Measurements from ENCODE around the gene APOBEC3F. TPM values are rescaled to one million over a fixed set of nuclear protein-coding genes. Genes with fewer than 3 reads are reported as not detected.

Gene APOBEC3F
- total RNA-seq, 2 donors from 2014 or later: 44.8 to 49.0 TPM

- DNase-seq: no peak
- Mint-ChIP-seq H3K36me3 (ENCODE audit: insufficient read depth in 2 of 2) (peaks cover 1 to 12% of the 10 kb centered on the region in 2 donors), H3K4me3 (no peak overlapping the region), H3K9me3 (no peaks in the 10 kb centered on the region), H3K27ac (no peak overlapping the region), H3K27me3 (ENCODE audit: low read depth) (no peaks in the 10 kb centered on the region), H3K4me1 (ENCODE audit: low read depth) (peaks cover 57% of the 10 kb centered on the region)
- no peak for ATAC-seq (replicated peaks in 1 of 2)
Measured at GRCh38 chr22:39083212-39084165, 42.8 kb downstream of the APOBEC3F start.

- Mint-ChIP-seq H3K36me3 (ENCODE audit: insufficient read depth in 2 of 2) (peaks cover 1 to 9% of the 10 kb centered on the region in 2 donors), H3K4me1 (ENCODE audit: low read depth) (peaks cover 66% of the 10 kb centered on the region)
- no peak for DNase-seq
Measured at GRCh38 chr22:39084666-39085065, 44.0 kb downstream of the APOBEC3F start.

GRCh38 chr22:39087098-39087497, 46.4 kb downstream of the APOBEC3F start:
- H3K27ac Mint-ChIP-seq: peak overlapping the region; percentile 4
- DNase-seq (no peak), ATAC-seq (replicated peaks in 1 of 2) (no peak)
- H3K4me1 Mint-ChIP-seq (ENCODE audit: low read depth): peaks cover 71% of the 10 kb centered on the region
- H3K4me3 Mint-ChIP-seq: no peak overlapping the region
- no peaks in the 10 kb centered on the region for H3K27me3 Mint-ChIP-seq (ENCODE audit: low read depth)
- no peaks in the 10 kb centered on the region for H3K9me3 Mint-ChIP-seq
- peaks cover 0 to 4% of the 10 kb centered on the region in 2 donors for H3K36me3 Mint-ChIP-seq (ENCODE audit: insufficient read depth in 2 of 2)

More at GRCh38 chr22:39084666-39085065, 44.0 kb downstream of the APOBEC3F start:
- Mint-ChIP-seq H3K27ac (no peak overlapping the region), H3K27me3 (ENCODE audit: low read depth) (no peaks in the 10 kb centered on the region), H3K4me3 (no peak overlapping the region), H3K9me3 (no peaks in the 10 kb centered on the region)
- ATAC-seq (replicated peaks in 1 of 2): no peak

GRCh38 chr22:39087881-39088684, 47.4 kb downstream of the APOBEC3F start:
- no peaks in the 10 kb centered on the region for H3K27me3 Mint-ChIP-seq (ENCODE audit: low read depth)
- peak overlapping the region; percentile 11 to 13 for H3K4me3 Mint-ChIP-seq
- peaks cover 77% of the 10 kb centered on the region for H3K4me1 Mint-ChIP-seq (ENCODE audit: low read depth)
- no peaks in the 10 kb centered on the region for H3K9me3 Mint-ChIP-seq
- H3K36me3 Mint-ChIP-seq (ENCODE audit: insufficient read depth in 2 of 2): peaks cover 0 to 4% of the 10 kb centered on the region in 2 donors
- peak overlapping the region; percentile 10 for H3K27ac Mint-ChIP-seq
- no peak for ATAC-seq (replicated peaks in 1 of 2)
- no peak for DNase-seq

- ATAC-seq (replicated peaks in 1 of 2): no peak
- peaks cover 75% of the 10 kb centered on the region for H3K4me1 Mint-ChIP-seq (ENCODE audit: low read depth)
- DNase-seq: no peak
- H3K4me3 Mint-ChIP-seq: peak overlapping the region in 1 of 2 donors; percentile 1
- H3K36me3 Mint-ChIP-seq (ENCODE audit: insufficient read depth in 2 of 2): peaks cover 0 to 4% of the 10 kb centered on the region in 2 donors
- no peaks in the 10 kb centered on the region for H3K9me3 Mint-ChIP-seq
- H3K27ac Mint-ChIP-seq: peak overlapping the region; percentile 7
- H3K27me3 Mint-ChIP-seq (ENCODE audit: low read depth): no peaks in the 10 kb centered on the region
Measured at GRCh38 chr22:39088685-39089032, 48.0 kb downstream of the APOBEC3F start.

GRCh38 chr22:39089928-39090327, 49.3 kb downstream of the APOBEC3F start:
- peaks cover 0 to 4% of the 10 kb centered on the region in 2 donors for H3K36me3 Mint-ChIP-seq (ENCODE audit: insufficient read depth in 2 of 2)
- DNase-seq (no peak), ATAC-seq (replicated peaks in 1 of 2) (no peak)
- H3K27ac Mint-ChIP-seq: peak overlapping the region; percentile 95
- H3K4me1 Mint-ChIP-seq (ENCODE audit: low read depth): peaks cover 84% of the 10 kb centered on the region
- H3K4me3 Mint-ChIP-seq: peak overlapping the region; percentile 70 to 82
- no peaks in the 10 kb centered on the region for H3K9me3 Mint-ChIP-seq
- H3K27me3 Mint-ChIP-seq (ENCODE audit: low read depth): no peaks in the 10 kb centered on the region

- Mint-ChIP-seq H3K36me3 (ENCODE audit: insufficient read depth in 2 of 2) (peaks cover 0 to 4% of the 10 kb centered on the region in 2 donors), H3K4me3 (peak overlapping the region; percentile 70 to 82), H3K4me1 (ENCODE audit: low read depth) (peaks cover 88% of the 10 kb centered on the region), H3K9me3 (no peaks in the 10 kb centered on the region), H3K27ac (peak overlapping the region; percentile 92), H3K27me3 (ENCODE audit: low read depth) (no peaks in the 10 kb centered on the region)
- peak; percentile 83 to 85 for ATAC-seq (replicated peaks in 1 of 2)
- DNase-seq: peak; percentile 89 to 93
Measured at GRCh38 chr22:39090426-39091064, 49.9 kb downstream of the APOBEC3F start.

- Mint-ChIP-seq H3K27me3 (ENCODE audit: low read depth) (no peaks in the 10 kb centered on the region), H3K36me3 (ENCODE audit: insufficient read depth in 2 of 2) (peaks cover 0 to under 1% of the 10 kb centered on the region in 2 donors), H3K27ac (peak overlapping the region; percentile 92), H3K4me1 (ENCODE audit: low read depth) (peaks cover 90% of the 10 kb centered on the region), H3K4me3 (peak overlapping the region; percentile 70 to 82), H3K9me3 (no peaks in the 10 kb centered on the region)
- DNase-seq (no peak), ATAC-seq (replicated peaks in 1 of 2) (no peak)
Measured at GRCh38 chr22:39091126-39092081, 50.7 kb downstream of the APOBEC3F start.

- DNase-seq: peak; percentile 52 to 65
- ATAC-seq (replicated peaks in 1 of 2): peak in 1 of 2 donors; percentile 24
- H3K4me1 Mint-ChIP-seq (ENCODE audit: low read depth): peaks cover 88% of the 10 kb centered on the region
- H3K4me3 Mint-ChIP-seq: peak overlapping the region; percentile 70 to 82
- H3K9me3 Mint-ChIP-seq: no peaks in the 10 kb centered on the region
- no peaks in the 10 kb centered on the region for H3K27me3 Mint-ChIP-seq (ENCODE audit: low read depth)
- H3K36me3 Mint-ChIP-seq (ENCODE audit: insufficient read depth in 2 of 2): no peaks in the 10 kb centered on the region
- peak overlapping the region; percentile 90 for H3K27ac Mint-ChIP-seq
Measured at GRCh38 chr22:39092111-39092862, 51.6 kb downstream of the APOBEC3F start.

GRCh38 chr22:39094717-39095389, 54.2 kb downstream of the APOBEC3F start:
- DNase-seq (no peak), ATAC-seq (replicated peaks in 1 of 2) (no peak)
- H3K4me3 Mint-ChIP-seq: peak overlapping the region; percentile 20 to 29
- no peaks in the 10 kb centered on the region for H3K9me3 Mint-ChIP-seq
- H3K27ac Mint-ChIP-seq: peak overlapping the region; percentile 52
- H3K27me3 Mint-ChIP-seq (ENCODE audit: low read depth): no peaks in the 10 kb centered on the region
- no peaks in the 10 kb centered on the region for H3K36me3 Mint-ChIP-seq (ENCODE audit: insufficient read depth in 2 of 2)
- peaks cover 90% of the 10 kb centered on the region for H3K4me1 Mint-ChIP-seq (ENCODE audit: low read depth)

GRCh38 chr22:39095971-39096370, 55.3 kb downstream of the APOBEC3F start:
- Mint-ChIP-seq H3K4me3 (peak overlapping the region in 1 of 2 donors; percentile 22), H3K36me3 (ENCODE audit: insufficient read depth in 2 of 2) (no peaks in the 10 kb centered on the region), H3K27me3 (ENCODE audit: low read depth) (no peaks in the 10 kb centered on the region), H3K9me3 (no peaks in the 10 kb centered on the region), H3K4me1 (ENCODE audit: low read depth) (peaks cover 90% of the 10 kb centered on the region), H3K27ac (no peak overlapping the region)
- DNase-seq (no peak), ATAC-seq (replicated peaks in 1 of 2) (no peak)

Data from activated T-cell treated with anti-CD3 and anti-CD28 coated beads, Interleukin-2, amount 50 U/mL, for 72 hours (primary cell).